HG02970 (cell line): ENCODE data around the gene LRP1.

Experiments used
- ATAC-seq: cut with Tn5 transposase; IDR thresholded peaks from one replicate; pipeline ENCODE4 v1.9.1; 2021; ENCODE audit warnings: mild to moderate bottlenecking, moderate library complexity, moderate number of reproducible peaks; ENCODE audit not compliant: unreplicated experiment, low FRiP score

Gene LRP1

GRCh38 chr12:57230381-57231155 is 102.3 kb downstream of the LRP1 start:
- no peak for ATAC-seq

GRCh38 chr12:57231276-57232021 is 103.2 kb downstream of the LRP1 start:
- ATAC-seq, result no peak

- ATAC-seq, result no peak
These were observed 104.0 kb downstream of the LRP1 start for GRCh38 chr12:57232156-57232756.

GRCh38 chr12:57233357-57234232 is 105.3 kb downstream of the LRP1 start:
- no peak for ATAC-seq

GRCh38 chr12:57234233-57234570 is 105.9 kb downstream of the LRP1 start:
- ATAC-seq, result no peak

GRCh38 chr12:57234571-57235016 is 106.3 kb downstream of the LRP1 start:
- no peak for ATAC-seq

- ATAC-seq, result no peak
These were observed 106.9 kb downstream of the LRP1 start for GRCh38 chr12:57235017-57235727.

- no peak for ATAC-seq
These were observed 107.4 kb downstream of the LRP1 start for GRCh38 chr12:57235728-57236131.

- no peak for ATAC-seq
These were observed 108.1 kb downstream of the LRP1 start for GRCh38 chr12:57236201-57236924.

GRCh38 chr12:57236925-57237595 is 108.8 kb downstream of the LRP1 start:
- ATAC-seq, result no peak

- no peak for ATAC-seq
These were observed 109.3 kb downstream of the LRP1 start for GRCh38 chr12:57237596-57237931.

- ATAC-seq, result no peak
These were observed 109.9 kb downstream of the LRP1 start for GRCh38 chr12:57237932-57238853.

GRCh38 chr12:57238854-57239554 is 110.7 kb downstream of the LRP1 start:
- ATAC-seq, result peak; percentile 61

GRCh38 chr12:57239587-57240065 is 111.3 kb downstream of the LRP1 start:
- ATAC-seq, result no peak

GRCh38 chr12:57240066-57240921 is 112.0 kb downstream of the LRP1 start:
- ATAC-seq, result no peak

GRCh38 chr12:57240926-57241401 is 112.7 kb downstream of the LRP1 start:
- no peak for ATAC-seq
